ENCODE measurements around the gene GPR42.

Gene GPR42

GRCh38 chr19:35347930-35348298 is 23.0 kb upstream of the GPR42 start:
- H3K27ac ChIP-seq (ENCODE audit: low read length) = no peak overlapping the region
- no peaks in the 10 kb centered on the region for H3K36me3 ChIP-seq (ENCODE audit: control insufficient read depth in 1 of 2, insufficient read depth in 2 of 2, low read length in 2 of 2)
- H3K9me3 ChIP-seq (ENCODE audit: control insufficient read depth in 1 of 2, low read length in 2 of 2) = no peaks in the 10 kb centered on the region
- H3K27me3 ChIP-seq (ENCODE audit: low read depth, low read length) = no peaks in the 10 kb centered on the region
- no peak overlapping the region for H3K4me3 ChIP-seq (ENCODE audit: low read depth in 1 of 2, low read length in 2 of 2)
- H3K4me1 ChIP-seq (ENCODE audit: control insufficient read depth in 1 of 2, insufficient read depth in 2 of 2, low read length in 2 of 2) = no peaks in the 10 kb centered on the region

- no peak overlapping the region for H3K27ac ChIP-seq (ENCODE audit: low read length)
- H3K4me1 ChIP-seq (ENCODE audit: control insufficient read depth in 1 of 2, insufficient read depth in 2 of 2, low read length in 2 of 2) = no peaks in the 10 kb centered on the region
- H3K36me3 ChIP-seq (ENCODE audit: control insufficient read depth in 1 of 2, insufficient read depth in 2 of 2, low read length in 2 of 2) = no peaks in the 10 kb centered on the region
- no peak overlapping the region for H3K4me3 ChIP-seq (ENCODE audit: low read depth in 1 of 2, low read length in 2 of 2)
- H3K27me3 ChIP-seq (ENCODE audit: low read depth, low read length) = no peaks in the 10 kb centered on the region
- H3K9me3 ChIP-seq (ENCODE audit: control insufficient read depth in 1 of 2, low read length in 2 of 2) = no peaks in the 10 kb centered on the region
These were observed 21.8 kb upstream of the GPR42 start for GRCh38 chr19:35348911-35349611.

- no peak overlapping the region for H3K27ac ChIP-seq (ENCODE audit: low read length)
- H3K4me3 ChIP-seq (ENCODE audit: low read depth in 1 of 2, low read length in 2 of 2) = no peak overlapping the region
- no peaks in the 10 kb centered on the region for H3K27me3 ChIP-seq (ENCODE audit: low read depth, low read length)
- no peaks in the 10 kb centered on the region for H3K4me1 ChIP-seq (ENCODE audit: control insufficient read depth in 1 of 2, insufficient read depth in 2 of 2, low read length in 2 of 2)
- H3K9me3 ChIP-seq (ENCODE audit: control insufficient read depth in 1 of 2, low read length in 2 of 2) = no peaks in the 10 kb centered on the region
- no peaks in the 10 kb centered on the region for H3K36me3 ChIP-seq (ENCODE audit: control insufficient read depth in 1 of 2, insufficient read depth in 2 of 2, low read length in 2 of 2)
These were observed 21.0 kb upstream of the GPR42 start for GRCh38 chr19:35349614-35350521.

- no peaks in the 10 kb centered on the region for H3K4me1 ChIP-seq (ENCODE audit: control insufficient read depth in 1 of 2, insufficient read depth in 2 of 2, low read length in 2 of 2)
- no peaks in the 10 kb centered on the region for H3K36me3 ChIP-seq (ENCODE audit: control insufficient read depth in 1 of 2, insufficient read depth in 2 of 2, low read length in 2 of 2)
- H3K4me3 ChIP-seq (ENCODE audit: low read depth in 1 of 2, low read length in 2 of 2) = no peak overlapping the region
- H3K27ac ChIP-seq (ENCODE audit: low read length) = no peak overlapping the region
- H3K9me3 ChIP-seq (ENCODE audit: control insufficient read depth in 1 of 2, low read length in 2 of 2) = no peaks in the 10 kb centered on the region
- no peaks in the 10 kb centered on the region for H3K27me3 ChIP-seq (ENCODE audit: low read depth, low read length)
These were observed 20.3 kb upstream of the GPR42 start for GRCh38 chr19:35350591-35350990.

GRCh38 chr19:35351411-35352176 is 19.3 kb upstream of the GPR42 start:
- Histone ChIP-seq H3K9me3 (ENCODE audit: control insufficient read depth in 1 of 2, low read length in 2 of 2) (no peaks in the 10 kb centered on the region), H3K36me3 (ENCODE audit: control insufficient read depth in 1 of 2, insufficient read depth in 2 of 2, low read length in 2 of 2) (no peaks in the 10 kb centered on the region), H3K4me3 (ENCODE audit: low read depth in 1 of 2, low read length in 2 of 2) (no peak overlapping the region), H3K4me1 (ENCODE audit: control insufficient read depth in 1 of 2, insufficient read depth in 2 of 2, low read length in 2 of 2) (no peaks in the 10 kb centered on the region), H3K27me3 (ENCODE audit: low read depth, low read length) (no peaks in the 10 kb centered on the region), H3K27ac (ENCODE audit: low read length) (no peak overlapping the region)

GRCh38 chr19:35352177-35352447 is 18.8 kb upstream of the GPR42 start:
- no peak overlapping the region for H3K27ac ChIP-seq (ENCODE audit: low read length)

GRCh38 chr19:35352448-35353304 is 18.2 kb upstream of the GPR42 start:
- Histone ChIP-seq H3K4me1 (ENCODE audit: control insufficient read depth in 1 of 2, insufficient read depth in 2 of 2, low read length in 2 of 2) (no peaks in the 10 kb centered on the region), H3K27me3 (ENCODE audit: low read depth, low read length) (no peaks in the 10 kb centered on the region), H3K27ac (ENCODE audit: low read length) (no peak overlapping the region)

More at GRCh38 chr19:35352177-35352447, 18.8 kb upstream of the GPR42 start:
- Histone ChIP-seq H3K27me3 (ENCODE audit: low read depth, low read length) (no peaks in the 10 kb centered on the region), H3K4me3 (ENCODE audit: low read depth in 1 of 2, low read length in 2 of 2) (no peak overlapping the region), H3K36me3 (ENCODE audit: control insufficient read depth in 1 of 2, insufficient read depth in 2 of 2, low read length in 2 of 2) (no peaks in the 10 kb centered on the region), H3K4me1 (ENCODE audit: control insufficient read depth in 1 of 2, insufficient read depth in 2 of 2, low read length in 2 of 2) (no peaks in the 10 kb centered on the region), H3K9me3 (ENCODE audit: control insufficient read depth in 1 of 2, low read length in 2 of 2) (no peaks in the 10 kb centered on the region)

GRCh38 chr19:35353635-35354034 is 17.2 kb upstream of the GPR42 start:
- no peak overlapping the region for H3K27ac ChIP-seq (ENCODE audit: low read length)
- H3K36me3 ChIP-seq (ENCODE audit: control insufficient read depth in 1 of 2, insufficient read depth in 2 of 2, low read length in 2 of 2) = no peaks in the 10 kb centered on the region
- H3K27me3 ChIP-seq (ENCODE audit: low read depth, low read length) = no peaks in the 10 kb centered on the region
- no peaks in the 10 kb centered on the region for H3K4me1 ChIP-seq (ENCODE audit: control insufficient read depth in 1 of 2, insufficient read depth in 2 of 2, low read length in 2 of 2)
- H3K4me3 ChIP-seq (ENCODE audit: low read depth in 1 of 2, low read length in 2 of 2) = no peak overlapping the region
- no peaks in the 10 kb centered on the region for H3K9me3 ChIP-seq (ENCODE audit: control insufficient read depth in 1 of 2, low read length in 2 of 2)

More at GRCh38 chr19:35352448-35353304, 18.2 kb upstream of the GPR42 start:
- no peaks in the 10 kb centered on the region for H3K36me3 ChIP-seq (ENCODE audit: control insufficient read depth in 1 of 2, insufficient read depth in 2 of 2, low read length in 2 of 2)
- no peaks in the 10 kb centered on the region for H3K9me3 ChIP-seq (ENCODE audit: control insufficient read depth in 1 of 2, low read length in 2 of 2)
- H3K4me3 ChIP-seq (ENCODE audit: low read depth in 1 of 2, low read length in 2 of 2) = no peak overlapping the region

- H3K9me3 ChIP-seq (ENCODE audit: control insufficient read depth in 1 of 2, low read length in 2 of 2) = no peaks in the 10 kb centered on the region
- H3K27ac ChIP-seq (ENCODE audit: low read length) = no peak overlapping the region
- no peak overlapping the region for H3K4me3 ChIP-seq (ENCODE audit: low read depth in 1 of 2, low read length in 2 of 2)
- no peaks in the 10 kb centered on the region for H3K36me3 ChIP-seq (ENCODE audit: control insufficient read depth in 1 of 2, insufficient read depth in 2 of 2, low read length in 2 of 2)
- no peaks in the 10 kb centered on the region for H3K4me1 ChIP-seq (ENCODE audit: control insufficient read depth in 1 of 2, insufficient read depth in 2 of 2, low read length in 2 of 2)
- H3K27me3 ChIP-seq (ENCODE audit: low read depth, low read length) = no peaks in the 10 kb centered on the region
These were observed 16.0 kb upstream of the GPR42 start for GRCh38 chr19:35354898-35355297.

GRCh38 chr19:35355791-35356460 is 14.9 kb upstream of the GPR42 start:
- Histone ChIP-seq H3K27ac (ENCODE audit: low read length) (no peak overlapping the region), H3K4me1 (ENCODE audit: control insufficient read depth in 1 of 2, insufficient read depth in 2 of 2, low read length in 2 of 2) (no peaks in the 10 kb centered on the region), H3K27me3 (ENCODE audit: low read depth, low read length) (no peaks in the 10 kb centered on the region)

More at GRCh38 chr19:35355791-35356460, 14.9 kb upstream of the GPR42 start:
- H3K4me3 ChIP-seq (ENCODE audit: low read depth in 1 of 2, low read length in 2 of 2) = no peak overlapping the region
- no peaks in the 10 kb centered on the region for H3K9me3 ChIP-seq (ENCODE audit: control insufficient read depth in 1 of 2, low read length in 2 of 2)
- H3K36me3 ChIP-seq (ENCODE audit: control insufficient read depth in 1 of 2, insufficient read depth in 2 of 2, low read length in 2 of 2) = no peaks in the 10 kb centered on the region

Data from muscle layer of duodenum (tissue), 2 donors.